ENCODE measurements around the gene HSF5.

HSF5 gene

DNA sequence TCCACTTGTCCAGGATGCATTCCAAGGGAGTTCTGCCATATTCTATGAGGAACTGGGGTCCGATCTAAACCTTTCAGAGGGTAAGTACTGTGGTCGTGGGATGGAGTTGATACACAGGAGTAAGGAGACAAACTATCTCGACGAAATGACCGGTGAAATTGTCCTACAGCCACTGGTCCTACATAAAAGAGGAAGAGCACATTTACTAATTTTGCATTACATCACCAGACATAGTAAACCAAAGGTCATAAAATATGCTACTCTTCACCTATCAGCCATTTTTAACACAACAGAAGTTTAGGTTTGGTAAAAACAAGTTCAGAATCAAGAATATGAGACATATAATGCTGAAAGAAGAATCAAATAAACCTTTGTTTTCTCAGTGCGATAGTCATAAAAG, 8.1 kb downstream of the HSF5 start:
- DNase-seq: no peak

DNA sequence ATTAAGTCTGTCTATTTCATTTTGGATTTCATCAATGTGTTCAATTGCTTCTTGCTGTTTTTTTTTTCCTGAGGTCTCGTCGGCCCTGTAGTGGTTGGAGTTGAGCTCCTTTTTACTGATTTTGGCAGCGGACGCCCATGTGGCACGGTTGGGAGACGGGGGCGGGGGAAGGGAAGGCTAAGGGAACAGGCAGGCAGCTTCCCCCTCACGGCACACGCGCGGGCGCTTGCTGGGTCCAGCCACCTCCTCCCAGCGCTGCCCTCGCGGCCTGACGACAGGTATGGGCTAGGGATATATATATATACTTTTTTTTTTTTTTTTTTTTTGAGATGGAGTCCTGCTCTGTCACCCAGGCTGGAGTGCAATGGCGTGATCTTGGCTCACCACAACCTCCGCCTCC, 11.4 kb downstream of the HSF5 start:
- DNase-seq: no peak

DNA sequence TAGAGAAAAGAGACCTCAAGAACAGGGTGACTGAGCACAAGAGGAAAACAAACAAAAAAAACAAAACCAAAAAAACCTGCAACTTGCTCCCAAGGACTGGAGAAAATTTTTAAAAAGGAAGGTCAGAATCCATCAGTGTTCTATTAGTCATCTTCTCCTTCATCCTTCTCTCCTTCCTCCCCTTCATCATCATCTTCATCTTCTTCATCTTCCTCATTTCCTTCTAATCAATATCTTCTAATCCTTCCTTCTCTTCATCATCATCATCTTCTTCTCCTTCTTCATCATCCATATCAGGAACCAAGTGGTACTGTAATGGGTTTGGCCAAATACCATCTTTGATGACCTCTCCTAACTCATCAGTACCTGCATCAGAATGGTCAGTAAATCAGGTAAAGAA, 12.2 kb downstream of the HSF5 start:
- no peak for DNase-seq

DNA sequence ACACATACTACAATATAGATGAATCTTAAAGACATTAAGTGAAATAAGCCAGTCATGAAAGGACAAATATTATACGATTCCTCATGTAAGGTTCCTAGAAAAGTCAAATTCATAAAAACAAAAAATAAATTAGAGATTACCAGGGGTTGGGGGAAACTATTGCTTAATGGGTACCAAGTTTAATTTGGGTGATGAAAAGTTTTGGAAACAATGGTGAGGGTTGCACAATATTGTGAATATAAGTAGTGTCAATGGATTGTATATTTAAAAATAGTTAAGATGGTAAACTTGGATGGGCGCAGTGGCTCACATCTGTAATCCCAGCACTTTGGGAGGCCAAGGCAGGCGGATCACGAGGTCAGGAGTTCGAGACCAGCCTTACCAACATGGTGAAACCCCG, 17.9 kb downstream of the HSF5 start:
- no peak for DNase-seq

DNA sequence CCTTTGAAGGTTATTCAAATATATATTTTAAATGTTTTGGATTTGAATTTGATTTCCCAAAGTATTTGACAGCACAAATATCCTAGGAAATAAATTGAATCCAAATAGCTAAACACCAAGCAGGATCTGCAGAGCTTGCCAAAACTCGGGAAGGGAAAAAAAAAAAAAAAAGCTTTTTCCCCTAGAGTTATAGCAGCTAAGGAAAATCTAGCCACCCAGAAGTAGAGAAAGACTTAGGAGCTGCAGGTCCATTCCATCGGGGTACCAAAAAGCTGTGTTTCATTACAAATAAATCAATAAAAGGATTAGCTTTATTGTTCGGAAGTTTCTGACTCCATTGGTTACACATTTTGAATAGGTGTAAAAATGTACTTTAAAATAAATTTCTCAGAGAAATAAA, 19.3 kb downstream of the HSF5 start:
- no peak for DNase-seq

DNA sequence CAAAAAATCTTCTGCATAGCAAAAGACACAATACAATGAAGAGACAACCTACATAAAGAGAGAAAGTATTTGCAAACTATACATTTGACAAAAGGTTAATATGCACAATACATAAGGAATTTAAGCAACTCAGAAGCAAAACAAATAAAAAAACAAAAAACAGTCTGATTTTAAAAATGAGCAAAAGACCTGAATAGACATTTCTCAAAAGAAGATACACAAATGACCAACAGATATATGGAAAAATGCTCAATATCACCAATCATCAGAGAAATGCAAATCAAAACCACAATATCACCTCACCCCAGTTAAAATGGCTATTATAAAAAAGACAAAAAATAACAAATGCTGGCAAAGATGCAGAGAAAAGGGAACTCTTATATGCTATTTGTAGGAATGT, 32.7 kb downstream of the HSF5 start:
- DNase-seq: no peak

DNA sequence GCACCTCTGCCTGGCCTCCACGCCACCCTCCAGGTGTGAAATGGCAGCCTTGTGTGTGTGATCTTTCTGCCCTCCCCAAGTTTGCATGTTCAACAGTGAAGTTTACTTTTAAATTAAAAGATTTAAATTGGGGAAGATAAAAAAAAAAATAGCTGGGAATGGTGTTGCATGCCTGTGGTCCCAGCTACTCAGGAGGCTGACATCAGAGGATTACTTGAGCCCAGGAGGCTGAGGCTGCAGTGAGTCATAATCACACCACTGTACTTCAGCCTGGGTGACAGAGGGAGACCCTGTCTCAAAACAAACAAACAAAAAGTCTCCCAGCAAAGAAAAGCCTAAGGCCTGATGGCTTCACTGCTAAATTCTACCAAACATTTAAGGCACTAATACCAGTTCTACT, 35.5 kb downstream of the HSF5 start:
- no peak for DNase-seq

DNA sequence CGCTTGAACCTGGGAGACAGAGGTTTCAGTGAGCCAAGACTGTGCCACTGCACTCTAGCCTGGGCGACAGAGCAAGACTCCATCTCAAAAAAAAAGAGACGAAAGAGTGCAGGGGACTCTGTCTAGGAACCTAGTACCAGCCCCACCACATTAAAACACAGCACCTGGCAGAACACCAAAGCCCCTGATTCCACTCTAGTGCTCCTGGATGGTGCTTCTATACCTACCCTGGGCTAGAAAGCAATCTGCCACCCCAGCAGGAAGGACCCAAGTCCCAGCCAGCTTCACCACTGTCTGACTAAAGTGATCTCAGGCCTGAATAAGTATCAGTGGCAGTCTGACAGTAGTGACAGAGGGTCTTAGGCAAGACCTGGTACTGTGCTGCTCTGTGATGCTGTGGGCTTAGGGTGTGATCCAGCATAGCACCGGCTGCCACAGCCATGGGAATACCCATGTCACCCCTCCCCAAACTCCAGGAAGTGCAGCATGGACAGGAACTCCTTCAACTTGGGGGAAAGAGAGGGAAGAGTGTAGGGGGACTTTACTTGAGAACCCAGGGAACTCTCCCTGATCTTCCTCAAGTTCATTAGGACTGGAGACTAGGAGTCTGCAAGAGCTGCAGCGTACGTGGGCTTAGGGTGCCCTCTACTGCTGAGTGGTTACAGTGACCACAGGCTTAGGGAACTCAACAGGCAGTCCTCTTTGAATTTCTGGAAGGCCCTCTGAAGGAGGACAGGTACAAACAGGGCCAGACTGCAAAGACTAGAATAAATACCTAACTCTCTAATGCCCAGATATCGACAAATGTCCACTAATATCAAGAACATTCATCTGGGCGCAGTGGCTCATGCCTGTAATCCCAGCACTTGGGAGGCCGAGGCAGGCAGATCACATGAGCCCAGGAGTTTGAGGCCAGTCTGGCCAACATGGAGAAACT, 40.9 kb downstream of the HSF5 start:
- peak; percentile 47 for DNase-seq

DNA sequence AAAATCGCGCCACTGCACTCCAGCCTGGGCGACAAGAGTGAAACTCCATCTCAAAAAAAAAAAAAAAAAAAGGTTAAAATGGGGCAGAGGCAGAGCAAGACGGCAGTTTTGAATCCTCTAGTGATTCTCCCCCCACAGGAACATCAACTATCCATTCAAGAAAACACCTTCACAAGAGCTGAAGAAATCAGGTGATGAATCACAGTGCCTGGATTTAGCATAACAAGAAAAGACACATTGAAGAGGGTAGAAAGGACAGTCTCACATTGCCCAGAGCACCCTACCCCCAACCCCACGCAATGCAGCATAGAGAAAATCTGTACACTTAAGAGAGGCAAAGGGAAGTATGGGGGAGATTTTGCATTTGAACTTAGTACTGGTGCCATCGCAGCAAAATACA, 42.1 kb downstream of the HSF5 start:
- no peak for DNase-seq

DNA sequence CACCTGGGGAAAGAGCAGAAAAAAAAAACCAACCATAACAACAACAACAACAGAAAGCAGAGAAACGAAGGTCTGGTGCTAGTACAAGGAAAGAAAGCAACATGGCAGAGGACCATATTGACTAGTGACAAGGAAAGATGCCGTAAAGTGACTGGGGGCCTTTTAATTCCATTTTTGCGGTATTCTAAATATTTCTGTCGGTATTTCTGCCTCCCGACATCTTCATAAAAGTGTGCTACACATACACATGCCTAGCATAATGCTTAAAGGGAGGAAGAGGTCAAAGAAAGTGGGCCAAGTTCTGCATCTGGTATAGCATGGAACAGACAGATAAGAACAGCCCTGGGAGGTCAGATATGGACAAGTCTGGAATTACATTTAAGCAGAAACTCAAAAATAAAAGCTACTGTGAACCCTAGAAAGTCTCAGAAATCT, 51.4 kb downstream of the HSF5 start:
- DNase-seq: no peak

DNA sequence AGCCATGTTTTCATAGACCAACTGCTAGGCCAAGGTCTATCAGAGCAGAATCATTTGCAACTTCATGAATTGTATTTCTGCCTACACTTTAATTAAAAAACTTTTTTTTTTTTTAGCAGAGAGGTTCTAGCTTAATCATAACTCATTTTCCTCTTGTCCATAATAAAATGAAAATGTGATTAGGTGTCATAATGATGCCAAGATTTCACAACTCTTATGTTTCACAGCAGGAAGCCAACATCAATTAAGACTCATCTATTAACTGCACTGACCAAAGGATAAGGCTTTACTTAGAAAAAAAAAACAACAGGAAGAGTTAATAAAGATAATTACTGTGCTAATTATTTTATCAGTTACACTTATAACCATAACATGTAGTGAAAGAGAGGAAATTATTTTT, 52.0 kb downstream of the HSF5 start:
- no peak for DNase-seq

DNA sequence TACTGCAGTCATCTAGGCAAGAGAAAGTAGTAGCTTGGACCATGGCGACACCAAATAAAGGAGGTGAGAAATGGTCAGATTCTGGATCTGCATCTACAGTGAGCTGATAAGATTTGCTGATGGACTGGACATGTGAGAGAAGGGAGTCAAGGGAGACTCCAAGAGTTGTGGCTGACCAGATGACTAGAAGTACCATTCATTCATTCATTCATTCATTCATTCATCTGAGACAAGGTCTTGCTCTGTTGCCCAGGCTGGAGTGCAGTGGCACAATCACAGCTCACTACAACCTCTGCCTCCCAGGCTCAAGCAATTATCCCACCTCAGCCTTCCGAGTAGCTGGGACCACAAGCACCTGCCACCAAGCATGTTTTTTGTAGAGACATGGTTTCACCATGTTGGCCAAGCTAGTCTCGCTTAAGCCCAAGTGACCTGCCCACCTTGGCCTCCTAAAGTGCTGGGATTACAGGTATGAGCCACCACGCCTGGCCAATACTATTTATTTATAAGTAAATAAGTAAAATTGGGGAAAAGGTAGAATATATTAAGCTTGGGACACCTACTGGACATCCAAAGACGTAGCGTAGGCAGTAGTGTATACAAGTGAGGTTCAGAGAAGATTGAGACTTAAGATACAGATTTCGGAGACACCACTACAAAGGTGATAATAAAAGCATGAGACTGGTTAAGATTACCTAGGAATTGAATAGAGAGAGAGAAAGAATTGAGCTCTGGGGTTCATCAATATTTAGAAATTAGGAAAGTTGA, 55.2 kb downstream of the HSF5 start:
- DNase-seq: no peak

DNA sequence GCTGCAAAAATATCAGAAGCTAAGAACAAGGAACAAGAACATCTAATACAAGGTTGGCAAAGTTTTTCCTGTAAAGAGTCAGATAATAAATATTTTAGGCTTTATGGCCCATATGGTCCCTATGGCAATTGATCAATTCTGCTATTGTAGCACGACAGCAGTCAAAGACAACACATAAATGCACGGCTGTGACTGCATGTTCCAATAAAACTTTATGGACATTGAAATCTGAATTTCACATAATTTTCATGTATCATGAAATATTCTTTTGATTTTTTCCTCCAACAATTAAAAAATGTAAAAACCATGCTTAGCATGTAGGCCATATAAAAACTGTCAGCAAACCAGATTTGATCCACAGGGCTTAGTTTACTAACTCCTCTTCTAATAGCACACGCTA, 60.4 kb downstream of the HSF5 start:
- no peak for DNase-seq

DNA sequence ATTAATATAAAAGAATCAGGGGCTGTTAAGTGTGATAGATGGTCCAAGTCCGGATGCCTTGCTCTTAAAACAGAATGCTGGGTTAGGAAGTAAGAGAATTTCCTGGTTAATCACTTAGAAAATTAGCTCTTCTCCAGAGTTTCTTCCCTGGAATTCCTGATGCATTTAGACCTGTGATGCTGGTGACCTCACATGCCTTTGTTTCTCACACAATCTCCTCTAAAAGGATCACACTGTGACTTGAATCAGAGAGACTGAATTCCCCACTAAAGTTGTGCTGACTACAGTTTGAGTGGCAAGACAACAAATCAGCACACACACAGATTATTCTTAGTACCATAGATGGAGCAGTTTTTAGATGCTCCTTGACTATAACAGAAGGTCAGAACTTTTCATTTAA, 66.5 kb downstream of the HSF5 start:
- no peak for DNase-seq

DNA sequence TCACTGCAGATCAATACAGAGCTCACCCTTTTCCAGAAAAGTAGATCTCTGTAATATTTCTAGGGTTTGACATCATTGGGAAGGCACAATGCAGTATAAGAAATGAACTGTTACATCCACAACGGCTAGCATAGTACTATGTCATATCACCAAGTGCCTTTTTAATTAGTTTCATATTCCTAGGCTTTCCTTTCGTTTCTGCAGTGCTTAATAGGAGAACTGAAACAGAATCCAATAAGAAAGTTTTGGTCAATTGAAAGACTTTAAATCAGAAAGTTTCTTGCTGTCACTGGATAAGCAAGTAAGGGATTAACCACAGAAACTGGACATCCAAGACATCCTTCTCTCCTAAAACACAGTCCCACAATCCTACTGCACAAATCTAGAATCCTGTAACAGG, 67.4 kb downstream of the HSF5 start:
- DNase-seq: no peak

DNA sequence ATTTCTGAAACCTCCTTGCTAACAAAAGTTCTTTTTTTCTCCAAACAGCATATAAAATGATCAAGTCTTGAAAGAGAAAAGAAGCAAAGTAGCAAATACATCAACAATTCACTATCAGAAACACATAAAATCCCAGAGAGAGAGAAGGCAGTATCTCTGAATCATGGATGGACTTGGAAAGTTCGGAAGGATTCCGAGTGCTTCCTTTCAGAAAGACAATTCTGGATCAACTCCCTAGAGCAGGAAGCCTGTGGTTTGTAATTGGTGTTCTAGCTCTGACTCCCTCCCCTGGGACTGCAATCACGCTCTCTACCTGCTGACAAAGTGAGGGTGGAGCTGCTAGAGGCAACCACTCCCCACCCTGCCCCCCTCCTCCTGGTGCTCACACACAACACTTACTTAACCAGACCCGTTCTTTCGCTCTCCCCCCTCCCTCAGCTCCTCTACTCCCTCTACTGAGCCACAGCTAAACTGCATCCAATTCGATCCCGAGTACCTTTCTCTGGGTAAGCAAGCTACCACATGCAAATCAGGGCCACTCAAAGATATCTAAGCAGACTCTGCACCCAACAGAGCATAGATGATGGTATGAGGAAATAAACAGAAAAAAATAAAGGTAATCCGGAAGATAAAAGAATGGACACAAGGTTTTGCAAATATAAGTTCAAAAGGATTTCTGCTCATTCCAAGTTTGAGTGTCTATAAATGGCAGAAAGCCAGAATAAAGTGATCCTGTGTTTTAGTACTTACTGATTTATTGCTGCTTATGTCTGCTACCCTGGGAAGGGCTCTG, 70.7 kb downstream of the HSF5 start, which contains the start of gene RNF43:
Gene RNF43, minus strand, starts transcription at position 235 of the 793 bp plus-strand sequence. CDS start 1,957 bp downstream, outside the sequence.
- DNase-seq: peak; percentile 72

DNA sequence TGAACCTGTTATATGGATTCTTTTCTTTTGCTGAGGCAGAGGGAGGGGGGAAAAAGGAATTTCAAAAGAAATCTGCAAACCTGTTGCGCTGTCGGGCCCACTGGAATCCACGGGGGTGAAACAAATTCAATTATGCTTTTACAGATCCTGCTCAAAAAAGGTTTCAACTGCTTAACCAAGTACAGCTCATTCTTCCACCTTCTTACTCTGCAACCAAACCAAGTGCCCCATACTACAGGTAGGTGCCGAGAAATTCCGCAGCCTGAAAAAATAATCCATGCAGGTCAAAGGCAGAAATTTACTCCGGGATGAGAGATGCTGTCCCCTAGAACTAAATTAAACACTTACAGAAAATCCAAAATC, 71.3 kb downstream of the HSF5 start:
- DNase-seq: no peak

DNA sequence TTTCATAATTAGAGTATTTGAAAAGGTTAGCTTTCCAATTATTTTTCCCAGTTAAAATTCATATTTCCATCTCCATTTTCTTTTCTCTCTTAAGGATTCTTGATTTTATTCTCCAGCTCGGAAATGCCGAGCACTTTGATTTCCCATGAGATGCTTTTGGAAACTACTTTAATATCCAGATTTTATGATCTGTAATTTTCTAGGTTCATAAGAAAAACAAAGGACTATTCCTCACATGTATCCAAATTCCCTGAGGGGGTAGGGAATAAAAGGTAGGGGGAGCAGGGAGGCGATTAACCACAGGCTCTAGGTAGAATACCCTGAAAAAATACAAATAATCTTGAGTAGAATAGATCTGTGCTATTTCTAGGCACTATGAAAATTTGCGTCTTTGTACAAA, 71.8 kb downstream of the HSF5 start:
- no peak for DNase-seq

DNA sequence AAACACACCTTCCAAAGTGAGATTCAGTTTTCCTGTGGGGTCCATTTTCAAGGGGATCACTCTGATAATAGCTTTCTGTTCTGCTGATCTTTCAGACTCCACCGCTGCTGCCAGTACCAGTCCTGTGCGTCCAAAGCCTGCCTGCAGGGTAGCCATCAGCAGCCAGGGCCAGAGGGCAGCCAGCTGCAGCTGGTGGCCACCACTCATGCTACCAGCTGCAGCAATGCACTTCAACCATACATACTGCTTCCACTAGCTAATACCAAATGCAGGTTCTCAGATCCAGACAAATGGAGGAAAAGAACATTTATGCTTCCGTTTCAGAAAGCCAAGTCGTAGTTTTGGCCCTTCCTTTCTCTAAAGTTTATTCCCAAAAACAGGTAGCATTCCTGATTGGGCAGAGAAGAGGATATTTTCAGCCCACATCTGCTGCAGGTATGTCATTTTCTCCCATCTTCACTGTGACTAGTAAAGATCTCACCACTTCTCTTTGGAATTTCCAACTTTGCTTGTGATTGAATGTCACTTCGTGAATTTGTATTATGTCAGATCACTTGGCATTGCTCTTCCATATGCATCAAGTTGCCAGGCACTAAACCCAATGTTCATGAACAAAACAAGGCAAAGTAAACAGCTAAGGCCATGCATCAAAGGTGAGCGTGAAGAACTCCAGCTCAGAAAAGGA, 72.7 kb downstream of the HSF5 start:
- DNase-seq: no peak

DNA sequence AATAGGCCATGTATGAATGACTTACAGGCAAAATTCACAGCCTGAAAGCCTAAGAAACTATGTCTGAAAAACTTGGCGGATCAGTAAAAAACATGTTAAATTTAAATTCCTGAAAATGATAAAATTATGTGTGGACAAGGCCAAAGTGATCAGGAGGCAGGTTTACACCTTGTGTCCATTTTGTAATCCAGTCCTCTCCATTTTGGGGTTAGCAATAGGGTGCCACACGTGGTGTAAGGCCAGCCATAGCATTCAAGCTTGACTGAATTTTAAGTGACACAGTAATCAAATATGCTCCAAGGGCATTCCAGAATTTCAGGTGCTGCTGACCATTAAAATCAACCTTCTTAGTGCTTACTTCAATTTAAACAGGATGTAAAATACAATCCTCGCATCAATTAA, 73.6 kb downstream of the HSF5 start:
- no peak for DNase-seq

DNA sequence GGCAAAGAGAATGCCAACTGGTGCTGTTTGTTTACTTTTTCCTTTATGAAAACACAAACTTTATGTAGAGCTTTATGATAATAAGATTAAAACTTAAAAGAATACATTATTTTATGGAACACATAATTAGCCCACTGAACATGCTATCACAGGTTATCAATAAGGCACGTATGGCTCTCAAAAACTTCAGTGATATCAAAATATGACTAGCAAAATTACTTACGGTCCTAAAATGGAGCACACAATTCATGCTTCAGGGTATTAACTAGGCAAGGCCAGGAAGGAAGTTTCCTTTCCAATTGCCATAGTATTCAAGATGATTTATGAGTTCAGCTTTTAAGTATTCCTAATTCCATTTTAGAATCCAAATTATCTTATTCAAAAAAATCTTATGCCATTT, 74.5 kb downstream of the HSF5 start:
- no peak for DNase-seq

DNA sequence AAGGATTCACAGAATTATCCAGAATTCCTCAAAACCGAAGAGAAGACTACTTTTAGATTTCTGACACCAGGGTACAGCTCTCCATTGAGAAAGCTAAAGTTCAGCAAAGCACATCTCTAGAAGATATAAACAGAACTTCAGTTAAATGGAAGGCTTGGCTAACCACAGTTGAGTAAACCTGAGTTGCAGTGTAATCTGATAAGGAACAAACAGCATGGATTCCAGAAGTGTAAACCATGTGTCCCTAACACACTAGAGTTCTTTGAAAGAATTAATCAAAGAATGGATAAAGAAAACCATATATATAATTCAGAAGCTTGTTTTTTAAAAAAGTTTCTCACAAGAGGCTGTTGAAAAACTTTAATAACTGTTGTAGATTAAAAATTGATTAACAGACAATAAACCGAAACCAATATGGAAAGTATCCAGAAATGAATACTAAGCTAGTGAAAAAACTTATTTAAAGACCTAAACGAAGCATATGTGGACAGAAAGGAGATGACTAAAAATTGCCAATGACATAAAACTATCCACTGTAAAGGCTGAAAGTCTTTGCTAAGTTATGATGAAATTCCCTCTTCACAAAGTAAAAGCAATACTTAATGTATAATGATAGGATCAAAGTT, 75.1 kb downstream of the HSF5 start:
- DNase-seq: no peak
